AG04450 (cell line): Measurements from ENCODE around the gene CDC42. TPM values are rescaled to one million over a fixed set of nuclear protein-coding genes. Genes with fewer than 3 reads are reported as not detected.

Experiments
- CTCF ChIA-PET: fragments of 300-600, 350-600 bp; formaldehyde crosslinking; extraction: SDS; loops from one replicate; lab custom pipeline; 2022; ENCODE audit warnings: antibody characterized with exemption, inconsistent platforms; lab: Charles Lee
- POLR2A ChIA-PET: fragments of 350-600 bp; formaldehyde crosslinking; extraction: SDS; loops from one replicate; lab custom pipeline; 2021; ENCODE audit warnings: antibody characterized with exemption, inconsistent platforms; lab: Yijun Ruan, JAX
- DNase-seq: peaks from one replicate; pipeline ENCODE4 v3.0.0-alpha.2; 2011; ENCODE audit warnings: low read depth, low spot score
- H3K27ac ChIP-seq: one replicate; pipeline ENCODE4 v1.5.1; 2012; ENCODE audit warnings: low read depth, low read length, control low read depth
- H3K27me3 ChIP-seq: one replicate; pipeline ENCODE4 v1.6.0; 2012; ENCODE audit warnings: low read length; ENCODE audit not compliant: control insufficient read depth, insufficient read depth
- H3K4me3 ChIP-seq: 2 replicates; pipeline ENCODE4 v1.5.1; 2011; ENCODE audit warnings: mild to moderate bottlenecking, low read depth, low read length, control low read depth
- H3K9me3 ChIP-seq: 2 replicates; pipeline ENCODE4 v1.5.1; 2012; ENCODE audit warnings: low read length; ENCODE audit not compliant: control insufficient read depth, insufficient read depth
- CTCF ChIP-seq: IDR thresholded peaks from 2 replicates; pipeline ENCODE4 v1.5.1; 2011; ENCODE audit warnings: low read depth, low read length, control low read depth, inconsistent platforms
- polyA plus RNA-seq: library from polyadenylated mRNA; depleted of rRNA; stranded (reverse); fragments of >200 nt; gene quantifications from 2 replicates; pipeline ENCODE4 v1.2.3, GENCODE V29; 2011

The CDC42 gene
- polyA plus RNA-seq, 1 experiment: 400 TPM

- H3K27me3 ChIP-seq: no peaks in the 10 kb centered on the region
- ChIA-PET CTCF (no interaction called here), POLR2A (interaction anchor here (0.5 kb wide), 1 partner anchor 1205 kb away, joined by 3 read pairs; no protein-coding TSS in a partner anchor)
- no peak overlapping the region for H3K4me3 ChIP-seq
- no peak for DNase-seq
- TF ChIP-seq CTCF: no peak
- no peak overlapping the region for H3K27ac ChIP-seq
- no peaks in the 10 kb centered on the region; the same call in 1 of the 2 replicates for H3K9me3 ChIP-seq
Observed at GRCh38 chr1:22118291-22118992, 65.9 kb downstream of the CDC42 start.

GRCh38 chr1:22119626-22120468 lies 67.3 kb downstream of the CDC42 start:
- ChIA-PET POLR2A (no interaction called here), CTCF (no interaction called here)
- no peak for DNase-seq
- H3K9me3 ChIP-seq: no peaks in the 10 kb centered on the region; the same call in 1 of the 2 replicates
- H3K27ac ChIP-seq: no peak overlapping the region
- no peak for TF ChIP-seq CTCF
- H3K4me3 ChIP-seq: no peak overlapping the region
- no peaks in the 10 kb centered on the region for H3K27me3 ChIP-seq

- TF ChIP-seq CTCF: no peak
- Histone ChIP-seq H3K27ac (no peak overlapping the region), H3K4me3 (no peak overlapping the region), H3K27me3 (no peaks in the 10 kb centered on the region), H3K9me3 (no peaks in the 10 kb centered on the region; the same call in 1 of the 2 replicates)
- ChIA-PET CTCF (no interaction called here), POLR2A (no interaction called here)
- DNase-seq: no peak
Observed at GRCh38 chr1:22120469-22120790, 67.9 kb downstream of the CDC42 start.

- no peak for DNase-seq
- POLR2A ChIA-PET: no interaction called here
- Histone ChIP-seq H3K27ac (no peak overlapping the region), H3K9me3 (no peaks in the 10 kb centered on the region; the same call in 1 of the 2 replicates), H3K27me3 (no peaks in the 10 kb centered on the region), H3K4me3 (no peak overlapping the region)
- no peak for TF ChIP-seq CTCF
- CTCF ChIA-PET: no interaction called here
Observed at GRCh38 chr1:22121421-22121911, 69.0 kb downstream of the CDC42 start.
